NCI-H1930 (cell line): ENCODE measurements around the gene ZBTB45.
"Not testable (repeated sequence)": the region's sequence is repeated elsewhere in the genome, so short reads cannot be mapped to it uniquely, and the experiment has no call there.

Experiments used
- DNase-seq, 2 experiments: peaks; one replicate each; lab custom pipeline; 2025; lab: John Stamatoyannopoulos, UW

Gene ZBTB45

GRCh38 chr19:58554494-58555368, 35.1 kb upstream of the ZBTB45 start, which contains the start of gene CHMP2A:
Gene CHMP2A (minus strand): TSS chr19:58555105. CDS start chr19:58554212, 893 bp downstream.
- DNase-seq = no peak

GRCh38 chr19:58553799-58554493, 34.3 kb upstream of the ZBTB45 start:
- no peak for DNase-seq

GRCh38 chr19:58552655-58553054, 33.0 kb upstream of the ZBTB45 start:
- DNase-seq = no peak

- no peak for DNase-seq
These were observed 32.2 kb upstream of the ZBTB45 start for GRCh38 chr19:58551577-58552471.

GRCh38 chr19:58551123-58551497, 31.5 kb upstream of the ZBTB45 start:
- no peak for DNase-seq

GRCh38 chr19:58550362-58551122, 30.9 kb upstream of the ZBTB45 start:
- DNase-seq = no peak

- no peak for DNase-seq
These were observed 30.2 kb upstream of the ZBTB45 start for GRCh38 chr19:58549664-58550361.

- no peak for DNase-seq
These were observed 29.5 kb upstream of the ZBTB45 start for GRCh38 chr19:58548859-58549663.

GRCh38 chr19:58547323-58548312, 28.0 kb upstream of the ZBTB45 start:
- DNase-seq = no peak

- DNase-seq = no peak
These were observed 26.5 kb upstream of the ZBTB45 start for GRCh38 chr19:58546019-58546530.

GRCh38 chr19:58545286-58546018, 25.8 kb upstream of the ZBTB45 start:
- no peak for DNase-seq

- DNase-seq = no peak
These were observed 25.1 kb upstream of the ZBTB45 start for GRCh38 chr19:58544591-58545285.

- DNase-seq = no peak
These were observed 24.4 kb upstream of the ZBTB45 start, which contains the start of gene TRIM28 for GRCh38 chr19:58543826-58544590. Gene TRIM28 (plus strand): TSS chr19:58544064. CDS start chr19:58544758, 694 bp downstream.

- DNase-seq = not testable (repeated sequence)
These were observed 23.2 kb upstream of the ZBTB45 start for GRCh38 chr19:58542641-58543372.

GRCh38 chr19:58539169-58539559, 19.6 kb upstream of the ZBTB45 start:
- not testable (repeated sequence) for DNase-seq
